Large intestine (tissue), 3 donors: ENCODE results near the gene FBXL5. TPM values are rescaled to one million over a fixed set of nuclear protein-coding genes. Genes with fewer than 3 reads are reported as not detected.

Source experiments
- DNase-seq, 2 donors: peaks; one replicate each; pipeline versions ENCODE4 v3.0.0 to v3.0.0-alpha.2; 2013
- H3K27ac ChIP-seq: one replicate; pipeline ENCODE4 v1.5.1; 2013; ENCODE audit warnings: low read length
- H3K27me3 ChIP-seq: 2 replicates; pipeline ENCODE4 v1.6.1; 2013; ENCODE audit warnings: low read length; ENCODE audit not compliant: control insufficient read depth, insufficient read depth
- H3K36me3 ChIP-seq: 2 replicates; pipeline ENCODE4 v1.6.1; 2013; ENCODE audit warnings: low read length; ENCODE audit not compliant: control insufficient read depth, insufficient read depth
- H3K4me1 ChIP-seq: one replicate; pipeline ENCODE4 v1.6.1; 2013; ENCODE audit warnings: low read length; ENCODE audit not compliant: control insufficient read depth, insufficient read depth
- H3K4me3 ChIP-seq: one replicate; pipeline ENCODE4 v1.5.1; 2013; ENCODE audit warnings: low read length
- H3K9me3 ChIP-seq: one replicate; pipeline ENCODE4 v1.6.1; 2013; ENCODE audit warnings: mild to moderate bottlenecking, low read depth, low read length, moderate library complexity; ENCODE audit not compliant: control insufficient read depth
- WGBS: methylation state at CpG from one replicate; pipeline ENCODE4 v1.1.5; 2013; ENCODE audit warnings: low lambda C conversion rate; ENCODE audit not compliant: insufficient coverage; 5-methylcytosine and 5-hydroxymethylcytosine counted together
- polyA plus RNA-seq: library from polyadenylated mRNA; unstranded; fragments of 120-200 nt; gene quantifications from one replicate; pipeline ENCODE4 v1.2.1, GENCODE V29; 2013

The FBXL5 gene
- polyA plus RNA-seq, 1 donor: 73.8 TPM

GRCh38 chr4:15681067-15681371 lies 25.9 kb upstream of the FBXL5 start:
- peaks cover 5% of the 10 kb centered on the region for H3K36me3 ChIP-seq

DNA sequence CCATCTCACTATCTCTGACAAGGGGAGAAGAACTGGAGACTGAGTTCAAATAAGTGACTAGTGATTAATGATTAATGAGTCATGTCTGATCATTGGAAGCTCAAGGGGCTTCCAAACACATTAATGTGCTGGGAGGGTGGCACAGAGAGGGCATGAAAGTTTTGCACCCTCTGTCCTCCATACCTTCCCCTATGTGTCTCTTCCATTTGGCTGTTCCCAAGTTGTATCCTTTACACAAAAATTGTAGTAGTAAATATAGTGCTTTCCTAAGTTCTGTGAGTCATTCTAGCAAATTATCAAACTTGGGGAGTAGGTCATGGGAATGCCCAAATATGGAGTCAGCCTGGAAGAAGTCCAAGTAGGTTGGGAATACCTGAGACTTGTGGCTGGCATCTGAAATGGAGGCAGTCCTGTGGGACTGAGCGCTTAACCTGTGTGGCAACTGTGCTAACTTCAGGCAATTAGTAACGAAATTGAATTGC lies 22.4 kb upstream of the FBXL5 start:
- Histone ChIP-seq H3K4me3 (no peak overlapping the region), H3K27me3 (no peaks in the 10 kb centered on the region), H3K27ac (peak overlapping the region; percentile 74), H3K9me3 (no peaks in the 10 kb centered on the region), H3K4me1 (peaks cover 15% of the 10 kb centered on the region), H3K36me3 (no peaks in the 10 kb centered on the region)
- WGBS: 60% methylated on average over 1 of the region's 2 CpGs
- DNase-seq: peak; percentile 77 to 92

More at GRCh38 chr4:15681067-15681371, 25.9 kb upstream of the FBXL5 start:
- DNase-seq: no peak
- Histone ChIP-seq H3K4me1 (peaks cover 23% of the 10 kb centered on the region), H3K4me3 (peak overlapping the region; percentile 65), H3K9me3 (no peaks in the 10 kb centered on the region), H3K27ac (peak overlapping the region; percentile 86), H3K27me3 (no peaks in the 10 kb centered on the region)
- 0% methylated on average over 1 of the region's 14 CpGs for WGBS

DNA sequence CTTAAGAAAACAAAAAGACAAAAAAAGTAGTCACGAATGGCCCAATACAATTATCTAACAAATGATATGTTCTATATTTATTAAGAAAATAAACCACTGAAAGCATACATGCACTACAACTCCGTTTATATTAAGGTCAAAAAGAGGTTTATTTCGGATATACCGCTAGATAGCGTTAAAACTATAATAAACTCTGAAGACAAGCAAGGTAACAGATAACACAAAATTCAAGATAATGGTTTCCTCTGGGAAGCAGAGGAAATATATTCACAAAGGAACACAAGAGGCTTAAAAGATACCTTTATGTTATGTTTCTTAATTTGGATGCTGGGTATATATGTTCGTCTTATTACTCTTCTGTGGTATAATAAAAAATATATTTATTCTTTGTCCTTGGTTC lies 21.7 kb upstream of the FBXL5 start:
- DNase-seq: no peak
- 71% methylated on average over 6 of the region's 6 CpGs for WGBS
- H3K4me1 ChIP-seq: peaks cover 15% of the 10 kb centered on the region

GRCh38 chr4:15676039-15676438 lies 20.9 kb upstream of the FBXL5 start:
- no peak for DNase-seq
- no peaks in the 10 kb centered on the region for H3K9me3 ChIP-seq
- no peak overlapping the region for H3K27ac ChIP-seq
- H3K4me3 ChIP-seq: no peak overlapping the region
- peaks cover 15% of the 10 kb centered on the region for H3K4me1 ChIP-seq
- no peaks in the 10 kb centered on the region for H3K27me3 ChIP-seq
- no CpG with 5 or more reads among the region's 1 CpG for WGBS
- H3K36me3 ChIP-seq: no peaks in the 10 kb centered on the region

More for the DNA sequence above, 21.7 kb upstream of the FBXL5 start:
- H3K36me3 ChIP-seq: no peaks in the 10 kb centered on the region
- H3K27me3 ChIP-seq: no peaks in the 10 kb centered on the region
- peak overlapping the region; percentile 74 for H3K27ac ChIP-seq
- H3K4me3 ChIP-seq: no peak overlapping the region
- H3K9me3 ChIP-seq: no peaks in the 10 kb centered on the region

- no CpG with 5 or more reads among the region's 3 CpGs for WGBS
- Histone ChIP-seq H3K4me3 (no peak overlapping the region), H3K36me3 (no peaks in the 10 kb centered on the region), H3K27me3 (no peaks in the 10 kb centered on the region), H3K4me1 (peaks cover 15% of the 10 kb centered on the region), H3K9me3 (no peaks in the 10 kb centered on the region), H3K27ac (no peak overlapping the region)
- no peak for DNase-seq
Measured at GRCh38 chr4:15675356-15675755, 20.2 kb upstream of the FBXL5 start.

DNA sequence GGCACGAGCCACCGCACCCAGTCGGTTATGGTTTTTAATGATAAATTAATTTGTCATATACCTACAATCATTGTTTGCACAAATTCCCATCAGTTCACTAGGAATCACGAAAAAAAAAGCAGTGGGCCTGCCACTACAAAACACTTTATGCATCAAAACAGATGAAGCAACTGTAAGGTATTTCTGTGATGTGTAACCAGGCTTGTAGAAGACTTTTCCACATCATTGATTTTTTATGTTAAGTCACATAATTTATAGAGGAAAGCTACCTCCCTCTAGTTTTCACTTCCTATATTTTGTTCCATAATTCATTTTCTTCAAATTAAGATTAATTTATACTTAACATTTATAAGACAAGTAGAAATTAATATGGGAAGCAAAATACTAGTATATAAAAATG lies 19.8 kb upstream of the FBXL5 start:
- WGBS: 100% methylated on average over 1 of the region's 4 CpGs
- DNase-seq: no peak
- Histone ChIP-seq H3K4me3 (no peak overlapping the region), H3K36me3 (no peaks in the 10 kb centered on the region), H3K9me3 (no peaks in the 10 kb centered on the region), H3K27me3 (no peaks in the 10 kb centered on the region), H3K4me1 (peaks cover 15% of the 10 kb centered on the region), H3K27ac (no peak overlapping the region)

DNA sequence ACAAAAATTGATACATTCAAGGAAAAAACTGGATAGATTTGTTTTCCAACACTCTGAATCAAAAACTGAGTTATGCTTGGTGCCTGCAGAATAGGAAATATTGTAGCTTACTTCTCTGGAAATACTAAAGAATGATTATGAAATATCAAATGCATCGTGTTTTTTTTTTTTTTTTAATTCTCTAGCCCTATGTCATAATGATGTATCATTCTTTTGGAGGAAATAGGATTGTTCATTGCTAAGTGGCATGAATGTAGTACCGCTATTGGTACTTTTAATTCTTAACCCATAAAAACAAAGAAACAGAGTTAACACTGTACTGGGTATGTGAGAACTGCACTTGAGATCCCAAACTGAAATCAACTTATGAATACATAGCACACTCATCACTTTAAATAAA lies 18.9 kb upstream of the FBXL5 start:
- Histone ChIP-seq H3K9me3 (no peaks in the 10 kb centered on the region), H3K36me3 (no peaks in the 10 kb centered on the region), H3K27ac (no peak overlapping the region), H3K27me3 (no peaks in the 10 kb centered on the region), H3K4me3 (no peak overlapping the region), H3K4me1 (peaks cover 15% of the 10 kb centered on the region)
- 100% methylated on average over 1 of the region's 2 CpGs for WGBS
- DNase-seq: no peak

- Histone ChIP-seq H3K36me3 (no peaks in the 10 kb centered on the region), H3K27ac (no peak overlapping the region), H3K27me3 (no peaks in the 10 kb centered on the region), H3K4me1 (peaks cover 14% of the 10 kb centered on the region), H3K4me3 (no peak overlapping the region), H3K9me3 (no peaks in the 10 kb centered on the region)
- DNase-seq: no peak
- no CpG with 5 or more reads among the region's 1 CpG for WGBS
Measured at GRCh38 chr4:15673337-15673736, 18.2 kb upstream of the FBXL5 start.

- no peaks in the 10 kb centered on the region for H3K27me3 ChIP-seq
- no peaks in the 10 kb centered on the region for H3K36me3 ChIP-seq
- peaks cover 6% of the 10 kb centered on the region for H3K4me1 ChIP-seq
- DNase-seq: peak in 1 of 2 donors; percentile 51
- no peaks in the 10 kb centered on the region for H3K9me3 ChIP-seq
- WGBS: no CpG with 5 or more reads among the region's 3 CpGs
- peak overlapping the region; percentile 35 for H3K27ac ChIP-seq
- H3K4me3 ChIP-seq: no peak overlapping the region
Measured at GRCh38 chr4:15672101-15672500, 16.9 kb upstream of the FBXL5 start.

- Histone ChIP-seq H3K27ac (no peak overlapping the region), H3K27me3 (no peaks in the 10 kb centered on the region), H3K4me1 (peaks cover 3% of the 10 kb centered on the region), H3K36me3 (no peaks in the 10 kb centered on the region), H3K4me3 (no peak overlapping the region), H3K9me3 (no peaks in the 10 kb centered on the region)
- WGBS: no CpG with 5 or more reads among the region's 3 CpGs
- no peak for DNase-seq
Measured at GRCh38 chr4:15670576-15670975, 15.4 kb upstream of the FBXL5 start.

- H3K4me3 ChIP-seq: no peak overlapping the region
- H3K36me3 ChIP-seq: no peaks in the 10 kb centered on the region
- no peak for DNase-seq
- H3K4me1 ChIP-seq: peaks cover 3% of the 10 kb centered on the region
- H3K27ac ChIP-seq: no peak overlapping the region
- WGBS: 100% methylated on average over 1 of the region's 1 CpG
- no peaks in the 10 kb centered on the region for H3K9me3 ChIP-seq
- H3K27me3 ChIP-seq: no peaks in the 10 kb centered on the region
Measured at GRCh38 chr4:15668566-15669435, 13.6 kb upstream of the FBXL5 start.
